Panc1 (cell line): ENCODE data around the gene PCSK5. TPM values are rescaled to one million over a fixed set of nuclear protein-coding genes. Genes with fewer than 3 reads are reported as not detected.
"Not testable (repeated sequence)": the region's sequence is repeated elsewhere in the genome, so short reads cannot be mapped to it uniquely, and the experiment has no call there.

Experiments used
- ATAC-seq: fragments of 200-7000 bp; cut with Tn5 transposase; 2 replicates; pipeline ENCODE4 v1.9.1; 2020; ENCODE audit warnings: mild to moderate bottlenecking, moderate library complexity
- BruUV-seq: library from RNA; stranded (reverse); fragments of 400-500 nt; replicated peaks from 2 replicates; lab custom pipeline; 2021; lab: Mats Ljungman, UMichigan
- CTCF ChIA-PET: fragments of 300-600 bp; sonication (Branson Sonifier 250); formaldehyde crosslinking; loops from one replicate; lab custom pipeline; 2022; ENCODE audit warnings: antibody characterized with exemption; lab: Charles Lee
- POLR2A ChIA-PET: fragments of 300-600 bp; sonication (Branson Sonifier 250); formaldehyde crosslinking; loops from one replicate; lab custom pipeline; 2022; ENCODE audit warnings: antibody characterized with exemption; lab: Charles Lee
- DNase-seq: peaks from one replicate; pipeline ENCODE4 v3.0.0-alpha.2; 2010; ENCODE audit warnings: low read depth, low spot score
- H3K27ac ChIP-seq: 2 replicates; pipeline ENCODE4 v1.5.1; 2011; ENCODE audit warnings: mild to moderate bottlenecking, low read length, inconsistent platforms
- H3K27me3 ChIP-seq: fragments of 200-500 bp; sonication (Bioruptor generic); 2 replicates; pipeline ENCODE4 v1.6.0; 2014; ENCODE audit warnings: low read length, inconsistent platforms; ENCODE audit not compliant: control insufficient read depth, insufficient read depth
- H3K36me3 ChIP-seq: fragments of 200-500 bp; sonication (Bioruptor generic); 2 replicates; pipeline ENCODE4 v1.5.1; 2014; ENCODE audit warnings: inconsistent platforms, mild to moderate bottlenecking, low read length, moderate library complexity; ENCODE audit not compliant: control insufficient read depth, insufficient read depth
- H3K4me1 ChIP-seq: 2 replicates; pipeline ENCODE4 v1.5.1; 2011; ENCODE audit warnings: inconsistent platforms, mild to moderate bottlenecking, low read length, moderate library complexity; ENCODE audit not compliant: control insufficient read depth, insufficient read depth
- H3K4me3 ChIP-seq, 2 experiments: 2 replicates each; pipeline ENCODE4 v1.5.1; 2011 to 2012; ENCODE audit warnings: low read depth in 2 of 2, low read length in 2 of 2, mild to moderate bottlenecking in 2 of 2, inconsistent platforms in 1 of 2, moderate library complexity in 1 of 2
- H3K9me3 ChIP-seq: fragments of 200-500 bp; sonication (Bioruptor generic); 2 replicates; pipeline ENCODE4 v1.5.1; 2014; ENCODE audit warnings: low read depth, mild to moderate bottlenecking, inconsistent platforms, low read length, moderate library complexity; ENCODE audit not compliant: control insufficient read depth, insufficient read depth
- POLR2AphosphoS5 ChIP-seq: IDR thresholded peaks from 2 replicates; pipeline ENCODE4 v1.6.1; 2012; ENCODE audit warnings: mild to moderate bottlenecking, low read depth, low read length, moderate library complexity
- SIN3A ChIP-seq: IDR thresholded peaks from 2 replicates; pipeline ENCODE4 v1.6.1; 2012; ENCODE audit warnings: low read depth, mild to moderate bottlenecking, low read length, moderate library complexity, borderline replicate concordance; ENCODE audit not compliant: insufficient read depth
- TCF7L2 ChIP-seq: IDR thresholded peaks from 2 replicates; pipeline ENCODE4 v1.6.1; 2011; ENCODE audit warnings: mild to moderate bottlenecking, low read depth, low read length, inconsistent platforms
- in situ Hi-C: cut with HindIII; loops from 2 replicates; pipeline ENCODE4 v1.10.0; 2016; ENCODE audit warnings: low sequenced_read_pairs, low pct_unique_long_range_greater_than_20kb
- intact Hi-C: fragments of 100-400 bp; cut with micrococcal nuclease; formaldehyde crosslinking; loops from one replicate; pipeline ENCODE4 v1.10.0; 2022; ENCODE audit not compliant: unreplicated experiment
- total RNA-seq: library from RNA; stranded (reverse); gene quantifications from one replicate; pipeline ENCODE4 v1.2.1, GENCODE V29; 2021; ENCODE audit not compliant: unreplicated experiment
- TF ChIP-seq, protein P1 (sequence below), 2 experiments: IDR thresholded peaks; 2 replicates each; pipeline ENCODE4 v1.6.1; 2011 to 2012; ENCODE audit warnings: low read depth in 2 of 2, control low read depth in 1 of 2, low read length in 1 of 2, mild to moderate bottlenecking in 1 of 2, moderate library complexity in 1 of 2; ENCODE audit not compliant: insufficient read depth in 1 of 2
- TF ChIP-seq, protein P2 (sequence below): fragments of 450-650 bp; IDR thresholded peaks from 2 replicates; pipeline ENCODE4 v1.5.1; 2017; ENCODE audit warnings: mild to moderate bottlenecking

Gene PCSK5
- total RNA-seq, 1 experiment from 2014 or later: 0.21 TPM

DNA sequence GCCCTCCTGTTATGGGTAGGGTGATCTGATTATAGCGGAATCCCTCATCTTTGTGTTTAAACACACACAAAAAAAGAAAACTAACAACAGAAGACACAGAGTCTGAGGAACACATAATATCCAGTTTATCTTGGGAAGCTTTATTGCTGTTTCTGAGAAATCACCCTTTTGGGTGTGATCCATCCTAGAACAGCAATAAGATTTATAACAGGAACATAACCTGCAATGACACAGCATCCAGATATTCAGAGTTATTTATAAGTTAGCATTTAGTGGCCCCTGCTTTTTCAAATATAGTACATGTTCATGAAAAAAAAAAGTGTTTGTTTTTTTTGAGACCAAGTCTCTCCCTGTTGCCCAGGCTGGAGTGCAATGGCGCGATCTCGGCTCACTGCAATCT lies 423.8 kb downstream of the PCSK5 start:
- intact Hi-C loops (no loop called here), in situ Hi-C loops (no loop called here)
- Histone ChIP-seq H3K4me3 (no peak overlapping the region), H3K9me3 (no peaks in the 10 kb centered on the region), H3K4me1 (no peaks in the 10 kb centered on the region), H3K27me3 (no peaks in the 10 kb centered on the region), H3K27ac (no peak overlapping the region), H3K36me3 (no peaks in the 10 kb centered on the region)
- DNase-seq: no peak
- no TSS peak for BruUV-seq
- no peak for TF ChIP-seq SIN3A
- TF ChIP-seq, protein P1, sequence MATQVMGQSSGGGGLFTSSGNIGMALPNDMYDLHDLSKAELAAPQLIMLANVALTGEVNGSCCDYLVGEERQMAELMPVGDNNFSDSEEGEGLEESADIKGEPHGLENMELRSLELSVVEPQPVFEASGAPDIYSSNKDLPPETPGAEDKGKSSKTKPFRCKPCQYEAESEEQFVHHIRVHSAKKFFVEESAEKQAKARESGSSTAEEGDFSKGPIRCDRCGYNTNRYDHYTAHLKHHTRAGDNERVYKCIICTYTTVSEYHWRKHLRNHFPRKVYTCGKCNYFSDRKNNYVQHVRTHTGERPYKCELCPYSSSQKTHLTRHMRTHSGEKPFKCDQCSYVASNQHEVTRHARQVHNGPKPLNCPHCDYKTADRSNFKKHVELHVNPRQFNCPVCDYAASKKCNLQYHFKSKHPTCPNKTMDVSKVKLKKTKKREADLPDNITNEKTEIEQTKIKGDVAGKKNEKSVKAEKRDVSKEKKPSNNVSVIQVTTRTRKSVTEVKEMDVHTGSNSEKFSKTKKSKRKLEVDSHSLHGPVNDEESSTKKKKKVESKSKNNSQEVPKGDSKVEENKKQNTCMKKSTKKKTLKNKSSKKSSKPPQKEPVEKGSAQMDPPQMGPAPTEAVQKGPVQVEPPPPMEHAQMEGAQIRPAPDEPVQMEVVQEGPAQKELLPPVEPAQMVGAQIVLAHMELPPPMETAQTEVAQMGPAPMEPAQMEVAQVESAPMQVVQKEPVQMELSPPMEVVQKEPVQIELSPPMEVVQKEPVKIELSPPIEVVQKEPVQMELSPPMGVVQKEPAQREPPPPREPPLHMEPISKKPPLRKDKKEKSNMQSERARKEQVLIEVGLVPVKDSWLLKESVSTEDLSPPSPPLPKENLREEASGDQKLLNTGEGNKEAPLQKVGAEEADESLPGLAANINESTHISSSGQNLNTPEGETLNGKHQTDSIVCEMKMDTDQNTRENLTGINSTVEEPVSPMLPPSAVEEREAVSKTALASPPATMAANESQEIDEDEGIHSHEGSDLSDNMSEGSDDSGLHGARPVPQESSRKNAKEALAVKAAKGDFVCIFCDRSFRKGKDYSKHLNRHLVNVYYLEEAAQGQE (IDR thresholded peaks at IDR 0.05; ENCODE audit: insufficient read depth in 1 of 2, low read depth in 2 of 2, low read length in 1 of 2): no peak
- no peak for TF ChIP-seq TCF7L2
- TF ChIP-seq POLR2AphosphoS5: no peak
- TF ChIP-seq, protein P2, sequence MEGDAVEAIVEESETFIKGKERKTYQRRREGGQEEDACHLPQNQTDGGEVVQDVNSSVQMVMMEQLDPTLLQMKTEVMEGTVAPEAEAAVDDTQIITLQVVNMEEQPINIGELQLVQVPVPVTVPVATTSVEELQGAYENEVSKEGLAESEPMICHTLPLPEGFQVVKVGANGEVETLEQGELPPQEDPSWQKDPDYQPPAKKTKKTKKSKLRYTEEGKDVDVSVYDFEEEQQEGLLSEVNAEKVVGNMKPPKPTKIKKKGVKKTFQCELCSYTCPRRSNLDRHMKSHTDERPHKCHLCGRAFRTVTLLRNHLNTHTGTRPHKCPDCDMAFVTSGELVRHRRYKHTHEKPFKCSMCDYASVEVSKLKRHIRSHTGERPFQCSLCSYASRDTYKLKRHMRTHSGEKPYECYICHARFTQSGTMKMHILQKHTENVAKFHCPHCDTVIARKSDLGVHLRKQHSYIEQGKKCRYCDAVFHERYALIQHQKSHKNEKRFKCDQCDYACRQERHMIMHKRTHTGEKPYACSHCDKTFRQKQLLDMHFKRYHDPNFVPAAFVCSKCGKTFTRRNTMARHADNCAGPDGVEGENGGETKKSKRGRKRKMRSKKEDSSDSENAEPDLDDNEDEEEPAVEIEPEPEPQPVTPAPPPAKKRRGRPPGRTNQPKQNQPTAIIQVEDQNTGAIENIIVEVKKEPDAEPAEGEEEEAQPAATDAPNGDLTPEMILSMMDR: no peak
- CTCF ChIA-PET: no interaction called here
- no peak for ATAC-seq
- POLR2A ChIA-PET: no interaction called here

DNA sequence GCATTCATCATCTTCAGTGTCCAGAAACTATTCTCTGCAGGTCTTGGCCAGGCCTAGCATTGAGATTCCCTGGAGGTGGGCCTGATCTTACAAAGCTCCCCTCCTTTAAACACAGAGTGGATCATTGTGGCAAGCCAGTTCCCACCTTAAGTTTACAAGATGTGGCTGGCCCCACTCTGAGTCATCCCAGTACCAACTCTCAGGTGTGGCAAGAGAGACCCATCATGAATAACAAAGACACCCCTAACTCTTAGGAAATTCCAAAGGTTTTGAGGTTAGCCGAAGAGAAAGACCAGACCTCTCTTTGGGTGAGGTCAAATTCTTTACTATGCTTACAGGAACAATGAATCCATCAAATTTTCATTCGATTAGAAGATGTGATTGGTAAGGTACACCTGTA lies 425.6 kb downstream of the PCSK5 start:
- H3K36me3 ChIP-seq: no peaks in the 10 kb centered on the region
- BruUV-seq: no TSS peak
- H3K27me3 ChIP-seq: no peaks in the 10 kb centered on the region
- CTCF ChIA-PET: no interaction called here
- TF ChIP-seq SIN3A (no peak), POLR2AphosphoS5 (no peak), TCF7L2 (no peak)
- TF ChIP-seq, protein P2: no peak
- TF ChIP-seq, protein P1 (IDR thresholded peaks at IDR 0.05; ENCODE audit: insufficient read depth in 1 of 2, low read depth in 2 of 2, low read length in 1 of 2): no peak
- no peaks in the 10 kb centered on the region for H3K4me1 ChIP-seq
- H3K27ac ChIP-seq: no peak overlapping the region
- no peak for ATAC-seq
- H3K9me3 ChIP-seq: no peaks in the 10 kb centered on the region
- no peak overlapping the region for H3K4me3 ChIP-seq
- in situ Hi-C loops (no loop called here), intact Hi-C loops (no loop called here)
- POLR2A ChIA-PET: no interaction called here
- no peak for DNase-seq

DNA sequence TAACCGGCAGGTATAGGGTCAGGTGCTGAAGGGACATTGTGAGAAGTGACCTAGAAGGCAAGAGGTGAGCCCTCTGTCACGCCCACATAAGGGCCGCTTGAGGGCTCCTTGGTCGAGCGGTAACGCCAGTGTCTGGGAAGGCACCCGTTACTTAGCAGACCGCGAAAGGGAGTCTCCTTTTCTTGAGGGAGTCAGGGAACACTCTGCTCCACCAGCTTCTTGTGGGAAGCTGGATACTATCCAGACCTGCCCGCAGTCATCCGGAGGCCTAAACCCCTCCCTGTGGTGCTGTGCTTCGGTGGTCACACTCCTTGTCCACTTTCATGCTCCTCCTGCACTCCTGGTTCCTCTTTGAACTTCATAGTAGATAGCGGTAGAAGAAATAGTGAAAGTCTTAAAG lies 429.0 kb downstream of the PCSK5 start:
- intact Hi-C loops, in situ Hi-C loops, CTCF ChIA-PET: not testable (repeated sequence)

More for the DNA sequence above, 429.0 kb downstream of the PCSK5 start:
- POLR2A ChIA-PET, H3K4me1 ChIP-seq, BruUV-seq, H3K27ac ChIP-seq, H3K4me3 ChIP-seq, ATAC-seq, H3K36me3 ChIP-seq, DNase-seq, H3K27me3 ChIP-seq, H3K9me3 ChIP-seq: not testable (repeated sequence)
